H1 (cell line): ENCODE measurements around the gene RASAL2. TPM values are rescaled to one million over a fixed set of nuclear protein-coding genes. Genes with fewer than 3 reads are reported as not detected.

Source experiments
- CTCF ChIA-PET: fragments of 300-600 bp; sonication (Branson Sonifier 250); formaldehyde crosslinking; loops from one replicate; lab custom pipeline; 2021; ENCODE audit not compliant: partially characterized antibody; lab: Charles Lee
- POLR2A ChIA-PET: fragments of 300-600 bp; sonication (Branson Sonifier 250); formaldehyde crosslinking; loops from one replicate; lab custom pipeline; 2021; ENCODE audit warnings: inconsistent platforms; ENCODE audit not compliant: partially characterized antibody; lab: Charles Lee
- DNase-seq, 2 experiments: peaks; one replicate each; pipeline versions ENCODE4 v3.0.0 to v3.0.0-alpha.2; 2010 to 2022; ENCODE audit warnings: low spot score in 2 of 2, low read depth in 1 of 2, mixed read lengths in 1 of 2
- FAIRE-seq: peaks from 2 replicates; lab custom pipeline; 2011; peaks lifted over from hg19 to GRCh38; lab: Jason Lieb, UNC
- H2AFZ ChIP-seq: 2 replicates; pipeline ENCODE4 v1.8.1; 2012; ENCODE audit warnings: low read length, inconsistent platforms
- H2AK5ac ChIP-seq: 2 replicates; pipeline ENCODE4 v1.6.1; 2013; ENCODE audit warnings: low read depth, low read length
- H2BK120ac ChIP-seq: replicated peaks from 2 replicates; pipeline ENCODE3; 2013; ENCODE audit warnings: low read depth, low read length, inconsistent platforms
- H2BK12ac ChIP-seq: 2 replicates; pipeline ENCODE4 v1.6.1; 2013; ENCODE audit warnings: low read depth, low read length
- H2BK15ac ChIP-seq: 2 replicates; pipeline ENCODE4 v1.6.1; 2013; ENCODE audit warnings: low read length
- H2BK20ac ChIP-seq: 2 replicates; pipeline ENCODE4 v1.6.1; 2013; ENCODE audit warnings: low read length
- H2BK5ac ChIP-seq: 2 replicates; pipeline ENCODE4 v1.6.1; 2013; ENCODE audit warnings: low read depth, low read length
- H3K14ac ChIP-seq: 2 replicates; pipeline ENCODE4 v1.6.1; 2013; ENCODE audit warnings: inconsistent platforms; ENCODE audit not compliant: insufficient read length
- H3K18ac ChIP-seq: 2 replicates; pipeline ENCODE4 v1.6.1; 2013; ENCODE audit warnings: low read length; ENCODE audit errors: extremely low read depth
- H3K23ac ChIP-seq: 2 replicates; pipeline ENCODE4 v1.6.1; 2013; ENCODE audit warnings: inconsistent platforms; ENCODE audit not compliant: insufficient read length
- H3K23me2 ChIP-seq: 2 replicates; pipeline ENCODE4 v1.6.1; 2013; ENCODE audit warnings: low read depth, low read length
- H3K27ac ChIP-seq: 2 replicates; pipeline ENCODE4 v1.6.1; 2011; ENCODE audit warnings: low read depth, low read length, inconsistent platforms
- H3K27me3 ChIP-seq, 4 experiments: replicated peaks in 1 of 4; 1 replicate in 1 of 4; 2 replicates in 3 of 4; pipeline versions ENCODE4 v1.6.1 to v1.8.1; 2011 to 2013; ENCODE audit warnings: low read length in 3 of 4, mild to moderate bottlenecking in 3 of 4, inconsistent platforms in 2 of 4, mixed read lengths in 2 of 4, moderate library complexity in 1 of 4; ENCODE audit not compliant: control insufficient read depth in 3 of 4, insufficient read depth in 3 of 4; ENCODE audit errors: extremely low read depth in 1 of 4
- H3K36me3 ChIP-seq, 4 experiments: 2 replicates each; pipeline versions ENCODE4 v1.6.1 to v1.8.1; 2011 to 2013; ENCODE audit warnings: mild to moderate bottlenecking in 4 of 4, low read length in 3 of 4, moderate library complexity in 2 of 4, control low read depth in 1 of 4, inconsistent platforms in 1 of 4; ENCODE audit not compliant: insufficient read depth in 4 of 4, control insufficient read depth in 2 of 4
- H3K4ac ChIP-seq: replicated peaks from 2 replicates; pipeline ENCODE3; 2013; ENCODE audit warnings: low read length, low read depth, mixed read lengths, inconsistent platforms; ENCODE audit not compliant: insufficient read length
- H3K4me1 ChIP-seq, 4 experiments: replicated peaks in 1 of 4; 1 replicate in 1 of 4; 2 replicates in 3 of 4; pipeline versions ENCODE4 v1.6.1 to v1.8.1; 2011 to 2013; ENCODE audit warnings: low read length in 3 of 4, inconsistent platforms in 2 of 4, mixed read lengths in 1 of 4; ENCODE audit not compliant: insufficient read depth in 4 of 4, control insufficient read depth in 3 of 4
- H3K4me2 ChIP-seq, 2 experiments: 2 replicates each; pipeline versions ENCODE4 v1.6.1 to v1.8.1; 2011 to 2013; ENCODE audit warnings: low read depth in 2 of 2, low read length in 2 of 2, control low read depth in 1 of 2, inconsistent platforms in 1 of 2, mild to moderate bottlenecking in 1 of 2; ENCODE audit not compliant: insufficient read depth in 1 of 2
- H3K4me3 ChIP-seq, 4 experiments: fragments of 200-600, 300-600 bp in 1 of 4; sonication (generic), shearing (Covaris generic), sonication (Bioruptor Twin) in 1 of 4; 2 replicates each; pipeline versions ENCODE4 v1.5.1 to v1.8.1; 2011 to 2016; ENCODE audit warnings: low read length in 4 of 4, low read depth in 3 of 4, control low read depth in 2 of 4, inconsistent platforms in 2 of 4, mild to moderate bottlenecking in 2 of 4, mixed read lengths in 1 of 4, moderate library complexity in 1 of 4; ENCODE audit not compliant: insufficient read depth in 2 of 4; ENCODE audit errors: extremely low read depth in 1 of 4
- H3K56ac ChIP-seq: replicated peaks from 2 replicates; pipeline ENCODE3; 2013; ENCODE audit warnings: low read depth, mild to moderate bottlenecking, mixed read lengths, low read length, inconsistent platforms; ENCODE audit not compliant: insufficient read length
- H3K79me1 ChIP-seq: 2 replicates; pipeline ENCODE4 v1.6.1; 2013; ENCODE audit warnings: low read depth, low read length, control low read depth
- H3K79me2 ChIP-seq, 2 experiments: 2 replicates each; pipeline versions ENCODE4 v1.6.1 to v1.8.1; 2012 to 2013; ENCODE audit warnings: low read length in 2 of 2, mild to moderate bottlenecking in 2 of 2, inconsistent platforms in 1 of 2; ENCODE audit not compliant: insufficient read depth in 2 of 2, control insufficient read depth in 1 of 2
- H3K9ac ChIP-seq, 4 experiments: replicated peaks in 1 of 4; 1 replicate in 1 of 4; 2 replicates in 3 of 4; pipeline versions ENCODE4 v1.6.1 to v1.8.1; 2011 to 2013; ENCODE audit warnings: low read depth in 3 of 4, low read length in 3 of 4, control low read depth in 2 of 4, mild to moderate bottlenecking in 2 of 4, moderate library complexity in 2 of 4, inconsistent platforms in 1 of 4; ENCODE audit errors: extremely low read depth in 1 of 4
- H3K9me3 ChIP-seq, 2 experiments: 2 replicates each; pipeline versions ENCODE4 v1.6.1 to v1.8.1; 2012 to 2013; ENCODE audit warnings: mild to moderate bottlenecking in 2 of 2, moderate library complexity in 2 of 2, control low read depth in 1 of 2, inconsistent platforms in 1 of 2, low read depth in 1 of 2, low read length in 1 of 2, mixed read lengths in 1 of 2; ENCODE audit not compliant: insufficient read depth in 2 of 2
- H4K20me1 ChIP-seq, 2 experiments: replicated peaks in 1 of 2; 2 replicates each; pipeline versions ENCODE3 to v1.8.1; 2011 to 2013; ENCODE audit warnings: inconsistent platforms in 2 of 2, low read length in 2 of 2, mild to moderate bottlenecking in 1 of 2; ENCODE audit not compliant: insufficient read depth in 2 of 2, control insufficient read depth in 1 of 2
- H4K5ac ChIP-seq: 2 replicates; pipeline ENCODE4 v1.6.1; 2013; ENCODE audit warnings: low read length, low read depth, mixed read lengths, inconsistent platforms; ENCODE audit not compliant: insufficient read length
- H4K8ac ChIP-seq: 2 replicates; pipeline ENCODE4 v1.8.0; 2013; ENCODE audit warnings: mild to moderate bottlenecking, moderate library complexity, low read length, inconsistent platforms; ENCODE audit not compliant: insufficient read depth; ENCODE audit errors: extremely low read depth
- H4K91ac ChIP-seq: replicated peaks from 2 replicates; pipeline ENCODE3; 2013; ENCODE audit warnings: low read length, mixed read lengths, inconsistent platforms; ENCODE audit not compliant: insufficient read length
- BCL11A ChIP-seq, 2 experiments: IDR thresholded peaks; one replicate each; pipeline ENCODE4 v1.6.1; 2011; ENCODE audit warnings: low read depth in 2 of 2, low read length in 2 of 2, mild to moderate bottlenecking in 2 of 2
- CBX8 ChIP-seq: fragments of 300-800, 300-1000 bp; sonication (generic); IDR thresholded peaks from 2 replicates; pipeline ENCODE4 v1.7.1; 2016; ENCODE audit warnings: low read depth, low read length, borderline replicate concordance
- CHD1 ChIP-seq: IDR thresholded peaks from 2 replicates; pipeline ENCODE4 v1.6.1; 2012; ENCODE audit warnings: low read depth, low read length, improper control_type of control experiment
- CTCF ChIP-seq, 3 experiments: IDR thresholded peaks; 1 replicate in 2 of 3; 2 replicates in 1 of 3; pipeline versions ENCODE4 v1.5.1 to v1.6.1; 2011; ENCODE audit warnings: low read length in 3 of 3, mild to moderate bottlenecking in 3 of 3, inconsistent platforms in 2 of 3, low read depth in 1 of 3, moderate library complexity in 1 of 3; ENCODE audit not compliant: insufficient read depth in 1 of 3; ENCODE audit errors: control extremely low read depth in 1 of 3
- GABPA ChIP-seq: IDR thresholded peaks from 2 replicates; pipeline ENCODE4 v1.6.1; 2011; ENCODE audit warnings: mild to moderate bottlenecking, low read length, moderate library complexity, borderline replicate concordance; ENCODE audit not compliant: insufficient read depth
- HDAC6 ChIP-seq: IDR thresholded peaks from one replicate; pipeline ENCODE4 v1.7.1; 2012; ENCODE audit warnings: low read depth, mild to moderate bottlenecking, inconsistent platforms, low read length, moderate library complexity
- JUND ChIP-seq: IDR thresholded peaks from 2 replicates; pipeline ENCODE4 v1.6.1; 2011; ENCODE audit warnings: mild to moderate bottlenecking, improper control_type of control experiment, low read length
- MAX ChIP-seq: IDR thresholded peaks from 2 replicates; pipeline ENCODE4 v1.6.1; 2012; ENCODE audit warnings: inconsistent platforms
- POLR2A ChIP-seq, 2 experiments: IDR thresholded peaks; 1 replicate in 1 of 2; 2 replicates in 1 of 2; pipeline ENCODE4 v1.6.1; 2011; ENCODE audit warnings: low read depth in 2 of 2, low read length in 2 of 2, mild to moderate bottlenecking in 2 of 2; ENCODE audit errors: control extremely low read depth in 1 of 2
- SRF ChIP-seq: IDR thresholded peaks from 2 replicates; pipeline ENCODE4 v1.6.1; 2011; ENCODE audit warnings: mild to moderate bottlenecking, low read depth, low read length, moderate library complexity
- TAF7 ChIP-seq: optimal IDR thresholded peaks from 2 replicates; pipeline ENCODE3; 2011; ENCODE audit warnings: low read depth, mild to moderate bottlenecking, inconsistent platforms, low read length, moderate library complexity, borderline replicate concordance
- TEAD4 ChIP-seq: IDR thresholded peaks from 2 replicates; pipeline ENCODE4 v1.6.1; 2012; ENCODE audit warnings: low read depth, low read length, inconsistent platforms, mixed read lengths
- WGBS, 2 experiments: shearing (Covaris generic) in 1 of 2; methylation state at CpG; one replicate each; pipeline versions ENCODE4 v1.1.6 to v1.1.7; 2013 to 2015; ENCODE audit warnings: low lambda C conversion rate in 2 of 2, mixed read lengths in 2 of 2, inconsistent platforms in 1 of 2, low coverage in 1 of 2, missing lambda C conversion rate in 1 of 2; ENCODE audit not compliant: insufficient replicate concordance in 2 of 2, insufficient coverage in 1 of 2, insufficient read length in 1 of 2; ENCODE audit errors: extremely low coverage in 1 of 2, missing lambda C conversion rate in 1 of 2; 5-methylcytosine and 5-hydroxymethylcytosine counted together
- polyA plus RNA-seq, 7 experiments: library from polyadenylated mRNA; depleted of rRNA in 3 of 7; stranded (reverse) in 5 of 7; unstranded in 2 of 7; fragments of >200 nt in 5 of 7; fragments of 200-250 nt in 2 of 7; gene quantifications; 1 replicate in 5 of 7; 2 replicates in 1 of 7; 4 replicates in 1 of 7; pipeline versions ENCODE4 v1.2.1 to v1.2.3, GENCODE V29; 2011 to 2013; ENCODE audit warnings: missing spikeins in 2 of 7, mixed read lengths in 2 of 7
- total RNA-seq: library from RNA; stranded (reverse); fragmentation: NEBNext Ultra II Directional; extraction: Animal tissue kit (Norgen Biotek cat#: 25700); gene quantifications from 2 replicates; pipeline ENCODE4 v1.2.1, GENCODE V29; 2021

Gene RASAL2
- total and polyA plus RNA-seq, 2 of the 8 experiments (the other 6 are each of a cell fraction or from before 2014, with no cell fraction given): 15.9 to 32.5 TPM

- Histone ChIP-seq H2BK5ac (no peak overlapping the region), H2AFZ (peak overlapping the region; percentile 35; the same call in 1 of the 2 replicates), H3K4me3 (no peak overlapping the region), H3K27ac (no peak overlapping the region), H3K4ac (no peak overlapping the region), H3K4me1 (peaks cover 0 to 7% (median 2%) of the 10 kb centered on the region in 4 experiments; a peak in 3 of 7 replicates), H3K4me2 (no peak overlapping the region), H2BK15ac (0 out of 2 replicates have a peak overlapping the region, but pooled peaks have one; percentile 36), H3K9me3 (no peaks in the 10 kb centered on the region), H3K79me1 (no peaks in the 10 kb centered on the region), H3K79me2 (no peaks in the 10 kb centered on the region), H4K91ac (no peak overlapping the region), H3K9ac (no peak overlapping the region), H3K14ac (no peak overlapping the region), H3K36me3 (no peaks in the 10 kb centered on the region), H4K5ac (no peak overlapping the region), H3K56ac (no peak overlapping the region), H2BK12ac (no peak overlapping the region), H4K20me1 (no peaks in the 10 kb centered on the region), H3K27me3 (no peaks in the 10 kb centered on the region), H2AK5ac (no peak overlapping the region), H2BK20ac (no peak overlapping the region), H2BK120ac (no peak overlapping the region), H4K8ac (no peak overlapping the region), H3K23me2 (no peaks in the 10 kb centered on the region; the same call in 1 of the 2 replicates), H3K23ac (no peak overlapping the region), H3K18ac (no peak overlapping the region)
- ChIA-PET POLR2A (interaction anchor here (1.4 kb wide), 1 partner anchor 12 kb away, joined by 4 read pairs; no protein-coding TSS in a partner anchor), CTCF (interaction anchor here (0.8 to 4.9 kb wide), 9 partner anchors 9 to 139 kb away, joined by 3 to 39 read pairs (median 6); no protein-coding TSS in a partner anchor)
- no peak for DNase-seq
- TF ChIP-seq JUND: no peak
- no peak for TF ChIP-seq CBX8
- TF ChIP-seq BCL11A (IDR thresholded peaks at IDR 0.05; ENCODE audit: low read depth in 2 of 2, low read length in 2 of 2): no peak
- TF ChIP-seq CHD1: no peak
- TF ChIP-seq HDAC6: no peak
- TF ChIP-seq SRF: no peak
- TF ChIP-seq TEAD4: no peak
- TF ChIP-seq CTCF (IDR thresholded peaks at IDR 0.05; ENCODE audit: control extremely low read depth in 1 of 3, insufficient read depth in 1 of 3, low read depth in 1 of 3, low read length in 3 of 3): no peak
- TF ChIP-seq TAF7: no peak
- no peak for TF ChIP-seq POLR2A (IDR thresholded peaks at IDR 0.05; ENCODE audit: control extremely low read depth in 1 of 2, low read depth in 2 of 2, low read length in 2 of 2)
- no peak for TF ChIP-seq GABPA
- no peak for TF ChIP-seq MAX
- no peak for FAIRE-seq
- WGBS, 2 experiments: 81% methylated on average over 6 of the region's 6 CpGs; no CpG with 5 or more reads in 1 of the 2 experiments
Measured at GRCh38 chr1:178050084-178050483, 43.8 kb upstream of the RASAL2 start.
